AG09309 (cell line): ENCODE measurements around the gene PPP1R14B.

Experiments
- DNase-seq: peaks from one replicate; pipeline ENCODE4 v3.0.0-alpha.2; 2010; ENCODE audit warnings: low read depth
- H3K4me3 ChIP-seq: 2 replicates; pipeline ENCODE4 v1.5.1; 2011; ENCODE audit warnings: mild to moderate bottlenecking, low read depth, low read length, moderate library complexity; ENCODE audit not compliant: control insufficient read depth
- TF ChIP-seq, protein P1 (sequence below): IDR thresholded peaks from 2 replicates; pipeline ENCODE4 v1.5.1; 2011; ENCODE audit warnings: mild to moderate bottlenecking, low read depth, low read length, inconsistent platforms; ENCODE audit not compliant: insufficient read depth, control insufficient read depth; ENCODE audit errors: missing control alignments

PPP1R14B gene

GRCh38 chr11:64218628-64219353 is 28.0 kb downstream of the PPP1R14B start:
- no peak for DNase-seq
- TF ChIP-seq, protein P1, sequence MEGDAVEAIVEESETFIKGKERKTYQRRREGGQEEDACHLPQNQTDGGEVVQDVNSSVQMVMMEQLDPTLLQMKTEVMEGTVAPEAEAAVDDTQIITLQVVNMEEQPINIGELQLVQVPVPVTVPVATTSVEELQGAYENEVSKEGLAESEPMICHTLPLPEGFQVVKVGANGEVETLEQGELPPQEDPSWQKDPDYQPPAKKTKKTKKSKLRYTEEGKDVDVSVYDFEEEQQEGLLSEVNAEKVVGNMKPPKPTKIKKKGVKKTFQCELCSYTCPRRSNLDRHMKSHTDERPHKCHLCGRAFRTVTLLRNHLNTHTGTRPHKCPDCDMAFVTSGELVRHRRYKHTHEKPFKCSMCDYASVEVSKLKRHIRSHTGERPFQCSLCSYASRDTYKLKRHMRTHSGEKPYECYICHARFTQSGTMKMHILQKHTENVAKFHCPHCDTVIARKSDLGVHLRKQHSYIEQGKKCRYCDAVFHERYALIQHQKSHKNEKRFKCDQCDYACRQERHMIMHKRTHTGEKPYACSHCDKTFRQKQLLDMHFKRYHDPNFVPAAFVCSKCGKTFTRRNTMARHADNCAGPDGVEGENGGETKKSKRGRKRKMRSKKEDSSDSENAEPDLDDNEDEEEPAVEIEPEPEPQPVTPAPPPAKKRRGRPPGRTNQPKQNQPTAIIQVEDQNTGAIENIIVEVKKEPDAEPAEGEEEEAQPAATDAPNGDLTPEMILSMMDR: no peak
- no peak overlapping the region for H3K4me3 ChIP-seq

DNA sequence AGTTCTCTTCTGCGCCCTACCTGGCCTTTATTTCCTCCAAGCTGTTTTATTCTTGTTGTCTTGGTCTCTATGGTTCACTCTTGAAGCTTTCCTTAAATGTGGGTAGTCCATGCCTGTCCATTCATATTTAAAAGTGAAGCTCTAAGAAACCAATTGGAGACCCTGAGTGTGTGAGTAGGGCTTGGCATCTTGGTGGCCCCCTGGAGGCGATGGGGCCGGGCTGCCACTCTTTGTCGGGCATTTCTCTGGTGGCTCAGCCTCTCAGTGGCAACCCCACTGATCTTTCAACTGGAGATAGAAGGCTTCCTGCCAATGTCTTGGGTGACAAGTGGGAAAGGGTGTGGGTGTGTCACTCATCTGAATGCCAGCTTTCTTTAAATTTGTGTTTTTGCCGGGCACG is 29.9 kb downstream of the PPP1R14B start:
- no peak for DNase-seq
- TF ChIP-seq, protein P1: no peak

DNA sequence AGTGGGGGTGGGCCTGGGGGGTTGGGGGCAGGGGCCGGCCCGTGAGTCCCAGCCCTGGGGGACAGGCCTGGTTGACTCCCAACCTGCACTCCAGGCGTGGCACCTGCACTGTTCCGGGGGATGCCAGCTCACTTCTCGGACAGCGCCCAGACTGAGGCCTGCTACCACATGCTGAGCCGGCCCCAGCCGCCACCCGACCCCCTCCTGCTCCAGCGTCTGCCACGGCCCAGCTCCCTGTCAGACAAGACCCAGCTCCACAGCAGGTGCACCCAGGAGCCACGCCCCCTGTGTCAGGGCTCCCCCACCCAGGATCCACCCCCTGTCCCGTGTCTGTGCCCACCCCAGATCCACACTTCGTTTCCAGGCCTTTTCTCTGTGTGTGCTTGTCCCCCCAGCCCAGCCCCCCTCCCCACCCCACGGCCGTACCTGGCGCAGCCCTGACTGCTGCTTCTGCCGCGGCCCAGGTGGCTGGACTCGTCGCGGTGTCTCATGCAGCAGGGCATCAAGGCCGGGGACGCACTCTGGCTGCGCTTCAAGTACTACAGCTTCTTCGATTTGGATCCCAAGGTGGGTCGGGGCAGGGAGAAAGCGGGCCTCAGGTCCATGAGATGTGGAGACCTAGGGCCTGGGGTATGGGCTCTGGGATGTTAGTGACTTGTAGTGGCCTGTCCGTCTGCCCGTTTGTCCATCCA is 35.4 kb downstream of the PPP1R14B start:
- TF ChIP-seq, protein P1: no peak
- no peak overlapping the region for H3K4me3 ChIP-seq
- DNase-seq: no peak

More for the DNA sequence above, 29.9 kb downstream of the PPP1R14B start:
- no peak overlapping the region for H3K4me3 ChIP-seq

GRCh38 chr11:64210301-64211020 is 36.3 kb downstream of the PPP1R14B start:
- TF ChIP-seq, protein P1: no peak
- H3K4me3 ChIP-seq: no peak overlapping the region
- DNase-seq: no peak

DNA sequence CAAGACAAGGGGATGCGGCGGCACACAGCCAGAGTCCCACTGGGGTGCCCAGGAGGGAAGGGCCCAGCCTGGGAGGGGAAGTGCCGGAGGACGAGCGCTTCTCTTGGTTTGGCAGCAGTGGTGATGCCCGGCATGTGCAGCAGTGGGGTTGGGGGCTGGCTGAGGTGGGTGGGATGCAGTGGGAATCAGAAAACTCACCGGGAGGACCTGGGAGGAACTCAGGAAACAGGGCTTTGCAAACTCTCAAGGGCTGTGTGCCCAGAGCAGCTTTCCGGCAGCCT is 37.2 kb downstream of the PPP1R14B start:
- TF ChIP-seq, protein P1: no peak
- H3K4me3 ChIP-seq: no peak overlapping the region
- no peak for DNase-seq

GRCh38 chr11:64208796-64209562 is 37.8 kb downstream of the PPP1R14B start:
- TF ChIP-seq, protein P1: no peak
- H3K4me3 ChIP-seq: no peak overlapping the region
- no peak for DNase-seq
